ENCODE measurements around the gene WNT10A.

Gene WNT10A

GRCh38 chr2:218876562-218877219 lies 4.0 kb upstream of the WNT10A start:
- DNase-seq, result peak in 48 of 56 donors; percentile 5 to 89 (median 38)

DNA sequence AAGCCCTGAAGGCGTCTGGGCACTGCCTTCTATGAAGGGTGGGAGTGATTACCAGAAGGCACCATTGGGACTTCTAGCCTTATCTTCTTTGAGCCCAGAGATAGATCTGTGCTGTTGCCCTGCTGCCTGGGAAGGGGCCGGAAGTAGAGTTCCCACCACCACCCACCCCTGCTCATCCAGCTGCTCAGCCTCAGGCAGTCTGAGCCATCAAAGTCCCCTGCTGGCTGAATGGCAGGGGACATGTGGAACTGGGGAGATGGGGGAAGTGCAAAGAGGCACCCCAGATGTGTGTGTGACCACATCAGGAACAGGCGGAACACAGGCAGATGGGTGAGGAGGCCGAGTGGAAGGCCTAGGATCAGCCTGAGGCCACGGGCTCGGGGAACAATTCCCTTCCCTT lies 3.3 kb upstream of the WNT10A start:
- DNase-seq, result no peak

- no peak for DNase-seq
Measured at GRCh38 chr2:218877891-218878290, 2.8 kb upstream of the WNT10A start.

GRCh38 chr2:218878486-218878885 lies 2.2 kb upstream of the WNT10A start:
- DNase-seq, result no peak

- DNase-seq, result no peak
Measured at GRCh38 chr2:218878926-218879761, 1.5 kb upstream of the WNT10A start.

DNA sequence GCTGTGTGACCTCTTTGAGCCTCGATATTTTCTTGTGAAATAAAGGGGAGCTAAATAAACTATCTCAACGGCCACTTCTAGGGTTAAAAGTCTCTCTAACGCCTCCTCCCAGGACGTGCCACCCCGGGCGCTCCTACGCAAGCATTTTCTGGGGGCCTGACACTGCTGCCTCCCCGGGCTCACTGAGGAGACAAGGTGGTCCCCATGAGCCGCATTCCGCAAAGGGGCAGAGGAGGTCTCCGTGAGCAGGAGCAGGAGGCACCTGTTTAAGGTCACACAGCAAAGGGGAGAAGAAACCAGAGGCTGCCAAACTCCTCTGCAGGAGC lies 913 bp upstream of the WNT10A start:
- DNase-seq, result no peak

GRCh38 chr2:218880859-218881594 lies 375 bp downstream of the WNT10A start:
- no peak for DNase-seq

DNA sequence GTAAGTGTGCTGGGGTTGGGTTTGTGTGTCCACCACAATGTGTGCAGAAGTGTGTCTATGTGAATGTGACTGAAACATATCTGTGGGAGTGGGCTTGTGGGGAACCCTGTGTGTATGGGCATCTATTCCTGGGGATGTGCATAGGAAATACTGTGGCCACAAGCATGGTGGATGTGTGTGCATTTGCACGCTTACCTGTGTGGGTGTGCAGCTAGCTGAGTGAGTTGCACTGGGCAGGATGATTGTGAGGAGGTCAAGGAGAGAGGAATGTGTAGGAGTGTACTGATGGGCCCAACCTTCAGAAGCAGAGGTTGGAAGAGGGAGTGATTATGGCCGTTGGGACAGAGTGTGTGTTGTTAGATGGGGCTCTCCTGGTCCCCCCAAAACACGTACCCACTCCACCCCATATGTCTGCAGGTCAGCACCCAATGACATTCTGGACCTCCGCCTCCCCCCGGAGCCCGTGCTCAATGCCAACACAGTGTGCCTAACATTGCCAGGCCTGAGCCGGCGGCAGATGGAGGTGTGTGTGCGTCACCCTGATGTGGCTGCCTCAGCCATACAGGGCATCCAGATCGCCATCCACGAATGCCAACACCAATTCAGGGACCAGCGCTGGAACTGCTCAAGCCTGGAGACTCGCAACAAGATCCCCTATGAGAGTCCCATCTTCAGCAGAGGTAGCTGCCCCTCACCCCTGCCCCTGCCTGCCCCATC lies 1.2 kb downstream of the WNT10A start:
- DNase-seq, result no peak

DNA sequence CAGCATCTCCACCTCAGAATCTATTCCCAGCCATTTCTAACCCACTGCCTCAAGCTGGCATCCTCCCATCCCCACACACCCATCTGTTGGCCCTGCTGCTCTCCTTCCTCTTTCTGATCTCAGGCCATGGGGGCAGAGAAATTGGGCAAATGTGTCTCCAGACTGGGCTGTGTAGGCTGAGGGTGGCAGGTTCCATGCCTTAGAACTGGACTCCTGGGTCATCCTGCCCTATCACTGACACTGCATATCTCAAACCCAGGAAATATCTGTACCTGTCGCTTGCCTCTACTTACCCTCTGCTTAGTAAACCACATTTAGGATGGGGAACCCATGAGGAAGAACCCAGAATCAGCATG lies 1.8 kb downstream of the WNT10A start:
- no peak for DNase-seq

DNA sequence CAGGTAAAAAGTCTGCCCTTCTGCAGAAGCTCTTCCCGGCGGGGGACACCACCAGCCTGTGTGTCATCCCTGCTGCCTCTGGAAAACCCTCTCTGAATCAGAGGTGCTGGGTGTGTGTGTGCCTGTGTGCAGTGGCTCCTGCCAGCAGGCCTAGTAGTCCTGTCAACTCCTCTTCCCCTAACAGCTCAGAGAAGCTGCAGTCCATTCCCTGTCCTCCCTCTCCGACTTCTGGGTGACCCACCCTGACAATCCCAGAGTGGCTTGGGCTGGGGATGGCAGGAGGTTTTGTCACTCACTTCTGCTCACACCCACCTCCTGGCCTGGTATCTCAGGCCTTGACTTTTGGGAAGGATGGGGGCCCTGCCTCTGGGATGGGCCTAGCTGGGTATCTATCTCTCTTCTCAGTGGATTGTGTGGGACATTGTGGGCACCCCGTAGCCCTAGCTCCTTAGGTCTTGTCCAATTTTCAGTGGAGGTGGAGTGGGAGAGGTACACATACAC lies 2.3 kb downstream of the WNT10A start:
- no peak for DNase-seq

GRCh38 chr2:218883491-218884490 lies 3.1 kb downstream of the WNT10A start:
- no peak for DNase-seq

GRCh38 chr2:218884519-218884918 lies 3.9 kb downstream of the WNT10A start:
- no peak for DNase-seq

GRCh38 chr2:218885981-218886947 lies 5.6 kb downstream of the WNT10A start:
- DNase-seq, result peak in 43 of 56 donors; percentile 7 to 80 (median 43)

DNA sequence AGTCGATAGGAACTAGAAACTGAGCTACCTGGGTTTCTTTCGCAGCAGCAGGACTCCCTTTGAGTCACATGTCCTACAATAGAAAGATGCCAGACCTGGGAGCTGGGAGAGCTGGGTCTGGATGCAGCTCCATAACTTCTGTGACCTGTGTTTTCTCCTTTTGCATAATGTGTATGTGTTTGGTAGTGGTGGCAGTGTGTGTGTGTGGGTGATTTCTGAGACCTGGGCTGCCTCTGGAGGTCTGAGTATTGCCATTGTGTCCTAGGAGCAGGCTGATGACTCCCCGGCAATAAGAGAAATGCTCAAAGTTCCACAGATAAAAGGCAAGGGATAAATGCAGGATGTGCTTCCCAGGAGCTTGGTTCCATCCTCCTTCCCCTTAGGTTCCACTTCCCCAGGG lies 6.4 kb downstream of the WNT10A start:
- no peak for DNase-seq

DNA sequence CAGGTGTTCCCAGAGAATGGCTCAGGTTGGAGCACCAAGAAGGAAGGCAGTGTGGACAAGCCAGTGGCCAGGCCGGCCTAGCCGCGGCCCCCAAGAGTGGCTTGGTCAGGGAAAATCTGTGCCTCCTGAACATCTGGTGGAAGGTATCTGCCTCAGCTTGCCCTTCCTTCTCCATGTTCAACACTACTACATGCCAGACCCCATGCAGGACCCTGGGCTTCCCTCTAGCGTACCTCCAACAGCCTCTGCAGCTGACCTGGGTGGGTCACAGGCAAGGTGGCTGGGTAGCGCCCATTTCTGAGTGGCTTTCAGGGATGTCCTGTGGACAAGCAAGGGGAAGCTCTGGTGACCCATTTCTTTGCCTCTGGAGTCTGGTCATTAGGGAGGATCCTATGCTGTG lies 7.7 kb downstream of the WNT10A start:
- DNase-seq, result no peak

DNA sequence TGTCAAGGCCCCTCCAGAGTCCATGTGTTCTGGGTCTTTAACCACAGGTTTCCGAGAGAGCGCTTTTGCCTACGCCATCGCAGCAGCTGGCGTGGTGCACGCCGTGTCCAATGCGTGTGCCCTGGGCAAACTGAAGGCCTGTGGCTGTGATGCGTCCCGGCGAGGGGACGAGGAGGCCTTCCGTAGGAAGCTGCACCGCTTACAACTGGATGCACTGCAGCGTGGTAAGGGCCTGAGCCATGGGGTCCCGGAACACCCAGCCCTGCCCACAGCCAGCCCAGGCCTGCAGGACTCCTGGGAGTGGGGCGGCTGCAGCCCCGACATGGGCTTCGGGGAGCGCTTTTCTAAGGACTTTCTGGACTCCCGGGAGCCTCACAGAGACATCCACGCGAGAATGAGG lies 9.3 kb downstream of the WNT10A start:
- DNase-seq, result no peak

- DNase-seq, result no peak
Measured at GRCh38 chr2:218890369-218890768, 9.7 kb downstream of the WNT10A start.

- no peak for DNase-seq
Measured at GRCh38 chr2:218891275-218892135, 10.9 kb downstream of the WNT10A start.

Measured in amygdala (tissue), 56 donors.